ENCODE measurements around the gene STX16.

The STX16 gene

GRCh38 chr20:58701431-58702160 lies 50.5 kb downstream of the STX16 start:
- no peak overlapping the region for H3K27ac ChIP-seq (ENCODE audit: low read depth, low read length)
- H3K27me3 ChIP-seq (ENCODE audit: control insufficient read depth, insufficient read depth, low read length) = no peaks in the 10 kb centered on the region
- no peaks in the 10 kb centered on the region for H3K9me3 ChIP-seq (ENCODE audit: control insufficient read depth, insufficient read depth, low read depth, low read length)
- no peak overlapping the region for H3K4me3 ChIP-seq (ENCODE audit: low read depth, low read length)
- H3K4me1 ChIP-seq (ENCODE audit: control insufficient read depth, insufficient read depth, low read length) = no peaks in the 10 kb centered on the region
- H3K9ac ChIP-seq (ENCODE audit: low read length) = no peak overlapping the region
- peaks cover 65% of the 10 kb centered on the region for H3K36me3 ChIP-seq (ENCODE audit: control insufficient read depth, insufficient read depth, low read length)

GRCh38 chr20:58702161-58702510 lies 51.1 kb downstream of the STX16 start:
- no peaks in the 10 kb centered on the region for H3K27me3 ChIP-seq (ENCODE audit: control insufficient read depth, insufficient read depth, low read length)
- H3K36me3 ChIP-seq (ENCODE audit: control insufficient read depth, insufficient read depth, low read length) = peaks cover 59% of the 10 kb centered on the region
- no peaks in the 10 kb centered on the region for H3K4me1 ChIP-seq (ENCODE audit: control insufficient read depth, insufficient read depth, low read length)
- no peaks in the 10 kb centered on the region for H3K9me3 ChIP-seq (ENCODE audit: control insufficient read depth, insufficient read depth, low read depth, low read length)
- H3K4me3 ChIP-seq (ENCODE audit: low read depth, low read length) = no peak overlapping the region
- no peak overlapping the region for H3K27ac ChIP-seq (ENCODE audit: low read depth, low read length)
- H3K9ac ChIP-seq (ENCODE audit: low read length) = no peak overlapping the region

- no peaks in the 10 kb centered on the region for H3K27me3 ChIP-seq (ENCODE audit: control insufficient read depth, insufficient read depth, low read length)
- H3K4me3 ChIP-seq (ENCODE audit: low read depth, low read length) = no peak overlapping the region
- H3K9ac ChIP-seq (ENCODE audit: low read length) = no peak overlapping the region
- H3K27ac ChIP-seq (ENCODE audit: low read depth, low read length) = no peak overlapping the region
- no peaks in the 10 kb centered on the region for H3K9me3 ChIP-seq (ENCODE audit: control insufficient read depth, insufficient read depth, low read depth, low read length)
- H3K36me3 ChIP-seq (ENCODE audit: control insufficient read depth, insufficient read depth, low read length) = peaks cover 50% of the 10 kb centered on the region
- H3K4me1 ChIP-seq (ENCODE audit: control insufficient read depth, insufficient read depth, low read length) = no peaks in the 10 kb centered on the region
Measured at GRCh38 chr20:58702859-58703648, 52.0 kb downstream of the STX16 start.

- no peaks in the 10 kb centered on the region for H3K9me3 ChIP-seq (ENCODE audit: control insufficient read depth, insufficient read depth, low read depth, low read length)
- no peaks in the 10 kb centered on the region for H3K4me1 ChIP-seq (ENCODE audit: control insufficient read depth, insufficient read depth, low read length)
- no peaks in the 10 kb centered on the region for H3K27me3 ChIP-seq (ENCODE audit: control insufficient read depth, insufficient read depth, low read length)
- no peak overlapping the region for H3K9ac ChIP-seq (ENCODE audit: low read length)
- H3K27ac ChIP-seq (ENCODE audit: low read depth, low read length) = no peak overlapping the region
- H3K36me3 ChIP-seq (ENCODE audit: control insufficient read depth, insufficient read depth, low read length) = peaks cover 49% of the 10 kb centered on the region
- no peak overlapping the region for H3K4me3 ChIP-seq (ENCODE audit: low read depth, low read length)
Measured at GRCh38 chr20:58703765-58704371, 52.8 kb downstream of the STX16 start.

- Histone ChIP-seq H3K27ac (ENCODE audit: low read depth, low read length) (no peak overlapping the region), H3K9me3 (ENCODE audit: control insufficient read depth, insufficient read depth, low read depth, low read length) (no peaks in the 10 kb centered on the region), H3K36me3 (ENCODE audit: control insufficient read depth, insufficient read depth, low read length) (peaks cover 34% of the 10 kb centered on the region), H3K9ac (ENCODE audit: low read length) (no peak overlapping the region), H3K4me1 (ENCODE audit: control insufficient read depth, insufficient read depth, low read length) (no peaks in the 10 kb centered on the region), H3K27me3 (ENCODE audit: control insufficient read depth, insufficient read depth, low read length) (no peaks in the 10 kb centered on the region), H3K4me3 (ENCODE audit: low read depth, low read length) (no peak overlapping the region)
Measured at GRCh38 chr20:58705208-58705926, 54.3 kb downstream of the STX16 start.

GRCh38 chr20:58706150-58706892 lies 55.2 kb downstream of the STX16 start:
- Histone ChIP-seq H3K9ac (ENCODE audit: low read length) (no peak overlapping the region), H3K27ac (ENCODE audit: low read depth, low read length) (no peak overlapping the region), H3K4me3 (ENCODE audit: low read depth, low read length) (no peak overlapping the region), H3K36me3 (ENCODE audit: control insufficient read depth, insufficient read depth, low read length) (peaks cover 30% of the 10 kb centered on the region), H3K9me3 (ENCODE audit: control insufficient read depth, insufficient read depth, low read depth, low read length) (no peaks in the 10 kb centered on the region), H3K4me1 (ENCODE audit: control insufficient read depth, insufficient read depth, low read length) (no peaks in the 10 kb centered on the region), H3K27me3 (ENCODE audit: control insufficient read depth, insufficient read depth, low read length) (no peaks in the 10 kb centered on the region)

GRCh38 chr20:58706975-58707681 lies 56.0 kb downstream of the STX16 start:
- H3K4me1 ChIP-seq (ENCODE audit: control insufficient read depth, insufficient read depth, low read length) = no peaks in the 10 kb centered on the region
- H3K9me3 ChIP-seq (ENCODE audit: control insufficient read depth, insufficient read depth, low read depth, low read length) = no peaks in the 10 kb centered on the region
- no peak overlapping the region for H3K27ac ChIP-seq (ENCODE audit: low read depth, low read length)
- no peak overlapping the region for H3K4me3 ChIP-seq (ENCODE audit: low read depth, low read length)
- H3K9ac ChIP-seq (ENCODE audit: low read length) = no peak overlapping the region
- peaks cover 22% of the 10 kb centered on the region for H3K36me3 ChIP-seq (ENCODE audit: control insufficient read depth, insufficient read depth, low read length)
- H3K27me3 ChIP-seq (ENCODE audit: control insufficient read depth, insufficient read depth, low read length) = no peaks in the 10 kb centered on the region

- no peak overlapping the region for H3K27ac ChIP-seq (ENCODE audit: low read depth, low read length)
- H3K36me3 ChIP-seq (ENCODE audit: control insufficient read depth, insufficient read depth, low read length) = peaks cover 19% of the 10 kb centered on the region
- no peaks in the 10 kb centered on the region for H3K9me3 ChIP-seq (ENCODE audit: control insufficient read depth, insufficient read depth, low read depth, low read length)
- H3K4me3 ChIP-seq (ENCODE audit: low read depth, low read length) = no peak overlapping the region
- H3K4me1 ChIP-seq (ENCODE audit: control insufficient read depth, insufficient read depth, low read length) = no peaks in the 10 kb centered on the region
- H3K9ac ChIP-seq (ENCODE audit: low read length) = no peak overlapping the region
- H3K27me3 ChIP-seq (ENCODE audit: control insufficient read depth, insufficient read depth, low read length) = no peaks in the 10 kb centered on the region
Measured at GRCh38 chr20:58707770-58708169, 56.7 kb downstream of the STX16 start.

GRCh38 chr20:58708246-58708931 lies 57.3 kb downstream of the STX16 start:
- Histone ChIP-seq H3K9ac (ENCODE audit: low read length) (no peak overlapping the region), H3K36me3 (ENCODE audit: control insufficient read depth, insufficient read depth, low read length) (peaks cover 12% of the 10 kb centered on the region), H3K4me1 (ENCODE audit: control insufficient read depth, insufficient read depth, low read length) (no peaks in the 10 kb centered on the region), H3K4me3 (ENCODE audit: low read depth, low read length) (no peak overlapping the region), H3K27me3 (ENCODE audit: control insufficient read depth, insufficient read depth, low read length) (no peaks in the 10 kb centered on the region), H3K9me3 (ENCODE audit: control insufficient read depth, insufficient read depth, low read depth, low read length) (no peaks in the 10 kb centered on the region), H3K27ac (ENCODE audit: low read depth, low read length) (no peak overlapping the region)

Data from HUES6 (cell line).